Neural progenitor cell (in vitro differentiated cells): ENCODE results near the gene ZNF223.

ENCODE experiments used
- EZH2 ChIP-seq: fragments of 200-600 bp; sonication (generic); IDR thresholded peaks from 2 replicates; pipeline ENCODE4 v1.6.1; 2017; ENCODE audit warnings: antibody characterized with exemption, mild to moderate bottlenecking, moderate library complexity
- TF ChIP-seq, protein P1 (sequence below): fragments of 200-600 bp; sonication (generic); IDR thresholded peaks from 2 replicates; pipeline ENCODE4 v1.5.1; 2017; ENCODE audit warnings: antibody characterized with exemption, mild to moderate bottlenecking

DNA sequence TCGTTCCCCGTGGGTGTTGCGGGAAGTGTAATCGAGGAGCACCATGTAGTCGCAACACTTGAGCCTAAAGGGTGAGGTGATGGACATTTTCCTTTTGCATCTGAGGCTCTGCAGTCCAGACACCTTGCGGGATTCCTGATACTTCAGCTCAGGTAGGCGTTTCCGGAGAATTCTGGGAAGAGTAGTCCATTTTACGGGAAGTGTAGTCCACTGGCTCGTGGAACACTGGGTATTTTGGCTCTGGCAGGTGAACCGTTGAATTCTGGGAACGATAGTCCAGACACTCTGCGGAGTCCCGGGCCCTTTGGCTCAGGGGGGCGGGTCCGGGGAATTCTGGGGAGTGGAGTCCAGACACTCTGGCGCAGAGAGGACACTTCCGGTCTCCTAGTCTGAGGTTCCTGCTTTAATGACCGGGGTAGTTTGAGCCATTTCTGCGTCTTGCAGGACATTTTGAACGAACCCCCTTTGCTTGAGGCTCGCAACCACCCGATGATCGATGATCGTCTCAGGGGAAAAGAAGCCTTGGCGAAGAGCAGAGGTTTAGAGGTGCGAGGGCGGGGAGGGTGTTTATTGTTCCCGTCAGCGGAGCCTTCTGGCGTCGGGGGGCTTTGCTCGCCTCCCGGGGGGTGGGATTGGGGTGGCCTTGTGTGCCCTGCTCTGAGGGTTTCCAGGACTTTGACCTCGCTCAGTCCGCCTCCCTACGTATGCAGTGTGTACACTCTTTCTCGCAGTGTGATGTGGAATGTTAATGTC lies at the start of gene ZNF223:
- TF ChIP-seq, protein P1, sequence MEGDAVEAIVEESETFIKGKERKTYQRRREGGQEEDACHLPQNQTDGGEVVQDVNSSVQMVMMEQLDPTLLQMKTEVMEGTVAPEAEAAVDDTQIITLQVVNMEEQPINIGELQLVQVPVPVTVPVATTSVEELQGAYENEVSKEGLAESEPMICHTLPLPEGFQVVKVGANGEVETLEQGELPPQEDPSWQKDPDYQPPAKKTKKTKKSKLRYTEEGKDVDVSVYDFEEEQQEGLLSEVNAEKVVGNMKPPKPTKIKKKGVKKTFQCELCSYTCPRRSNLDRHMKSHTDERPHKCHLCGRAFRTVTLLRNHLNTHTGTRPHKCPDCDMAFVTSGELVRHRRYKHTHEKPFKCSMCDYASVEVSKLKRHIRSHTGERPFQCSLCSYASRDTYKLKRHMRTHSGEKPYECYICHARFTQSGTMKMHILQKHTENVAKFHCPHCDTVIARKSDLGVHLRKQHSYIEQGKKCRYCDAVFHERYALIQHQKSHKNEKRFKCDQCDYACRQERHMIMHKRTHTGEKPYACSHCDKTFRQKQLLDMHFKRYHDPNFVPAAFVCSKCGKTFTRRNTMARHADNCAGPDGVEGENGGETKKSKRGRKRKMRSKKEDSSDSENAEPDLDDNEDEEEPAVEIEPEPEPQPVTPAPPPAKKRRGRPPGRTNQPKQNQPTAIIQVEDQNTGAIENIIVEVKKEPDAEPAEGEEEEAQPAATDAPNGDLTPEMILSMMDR, result no peak
- TF ChIP-seq EZH2, result no peak
